Activated T-helper 17 cell treated with anti-CD3 and anti-CD28 coated beads, Interleukin-2, amount 50 U/mL, for 72 hours (primary cell): Measurements from ENCODE around the gene ARHGEF2. TPM values are rescaled to one million over a fixed set of nuclear protein-coding genes. Genes with fewer than 3 reads are reported as not detected.

Source experiments
- ATAC-seq: fragments of 150-1000 bp; cut with Tn5 transposase; replicated peaks from 2 replicates; pipeline ENCODE4 v1.10.0; 2021; ENCODE audit warnings: mild to moderate bottlenecking, moderate library complexity
- H3K27ac Mint-ChIP-seq: one replicate; pipeline ENCODE4 v1.8.0; 2022; ENCODE audit warnings: mixed read lengths
- H3K27me3 Mint-ChIP-seq: one replicate; pipeline ENCODE4 v1.8.0; 2022; ENCODE audit warnings: mixed read lengths
- H3K36me3 Mint-ChIP-seq: one replicate; pipeline ENCODE4 v1.8.0; 2022; ENCODE audit warnings: low read depth, mild to moderate bottlenecking, mixed read lengths
- H3K4me1 Mint-ChIP-seq: one replicate; pipeline ENCODE4 v1.8.0; 2022; ENCODE audit warnings: mixed read lengths
- H3K4me3 Mint-ChIP-seq: one replicate; pipeline ENCODE4 v1.8.0; 2022; ENCODE audit warnings: mild to moderate bottlenecking, mixed read lengths
- H3K9me3 Mint-ChIP-seq: one replicate; pipeline ENCODE4 v1.8.0; 2022; ENCODE audit warnings: mixed read lengths
- total RNA-seq, 2 donors: library from RNA; stranded (reverse); gene quantifications; one replicate each; pipeline ENCODE4 v1.2.3, GENCODE V29; 2022

ARHGEF2 gene
- total RNA-seq, 2 donors from 2014 or later = 108 to 205 TPM

DNA sequence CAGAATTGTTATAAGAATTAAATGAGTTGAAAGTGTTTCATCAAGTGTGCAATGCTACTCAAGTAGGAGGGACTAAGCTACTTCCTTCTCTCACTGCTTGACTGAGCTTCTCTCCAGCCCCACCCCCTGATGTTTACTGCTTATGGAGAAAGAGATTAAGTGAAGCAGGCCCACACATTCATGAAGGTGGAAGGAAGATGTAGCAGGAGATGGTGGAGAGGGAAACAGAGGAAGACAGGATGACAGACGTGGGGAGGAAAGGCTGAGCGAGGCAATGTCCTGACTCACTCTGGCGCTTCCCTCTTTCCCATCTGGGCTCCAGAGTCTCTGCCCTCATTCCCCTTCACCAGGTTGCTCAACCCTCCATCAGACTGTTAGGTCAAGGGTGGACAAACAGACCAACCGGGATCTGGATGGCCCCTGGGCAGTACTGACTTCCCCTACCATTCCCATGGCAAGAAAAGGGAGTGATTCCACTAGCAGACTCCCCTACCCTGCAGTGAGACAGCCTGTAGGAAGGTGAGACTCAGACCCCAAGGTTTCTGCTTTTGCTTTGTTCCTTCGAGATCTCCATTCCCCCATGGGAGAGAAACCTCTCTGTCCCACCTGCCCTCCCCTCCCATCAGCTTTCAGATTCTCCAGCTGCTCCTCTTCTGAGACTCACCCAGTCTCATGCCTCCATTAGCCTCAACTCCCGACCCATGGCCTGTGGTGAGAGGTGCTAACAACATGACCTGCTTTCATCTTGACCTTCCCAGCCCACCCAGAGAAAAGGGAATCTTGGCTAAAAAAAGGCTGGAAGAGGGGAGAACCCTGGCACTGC lies 3.1 kb upstream of the ARHGEF2 start:
- ATAC-seq = no peak
- peaks cover 31% of the 10 kb centered on the region for H3K4me1 Mint-ChIP-seq
- peak overlapping the region; percentile 99 for H3K27ac Mint-ChIP-seq

DNA sequence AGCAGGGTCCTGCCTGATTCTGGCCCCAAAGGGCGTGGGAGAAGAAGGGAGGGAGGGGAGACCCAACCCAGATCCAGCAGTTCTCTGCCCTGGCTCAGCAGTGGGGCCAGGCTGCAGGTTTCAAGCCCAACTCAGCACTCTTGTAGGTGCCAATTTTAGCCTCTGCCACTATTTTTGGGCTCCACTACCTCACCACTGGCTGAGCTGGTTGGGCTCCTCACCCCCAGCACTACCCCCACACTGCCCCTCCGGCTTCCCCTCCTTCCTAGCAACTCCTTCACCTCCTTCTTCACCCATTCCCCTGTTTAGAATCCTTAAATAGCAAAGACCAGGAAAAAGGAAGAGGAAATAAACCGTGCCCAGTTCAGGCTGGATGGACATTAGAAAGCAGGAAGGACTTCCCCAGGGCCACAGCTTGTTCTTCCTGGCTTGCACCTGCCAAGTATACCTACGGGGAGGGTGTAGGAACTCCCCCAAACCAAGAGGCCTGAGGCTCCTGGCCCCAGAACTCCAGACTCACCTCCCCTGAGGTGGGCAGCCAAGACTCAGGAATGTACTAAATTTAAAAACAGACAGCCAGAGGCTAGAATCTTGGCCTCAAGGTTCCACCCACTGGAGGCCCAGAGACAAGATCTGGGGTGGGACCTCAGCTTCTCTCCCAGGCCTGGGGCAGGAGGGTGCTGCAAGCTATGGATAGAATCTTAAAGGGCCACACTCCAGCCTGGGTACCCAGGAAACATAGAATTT lies 1.4 kb upstream of the ARHGEF2 start:
- Mint-ChIP-seq H3K27ac (peak overlapping the region; percentile 99), H3K4me3 (peak overlapping the region; percentile 100), H3K36me3 (peaks cover 57% of the 10 kb centered on the region), H3K9me3 (no peaks in the 10 kb centered on the region), H3K27me3 (no peaks in the 10 kb centered on the region), H3K4me1 (peaks cover 44% of the 10 kb centered on the region)
- ATAC-seq = peak; percentile 3

More for the DNA sequence above, 3.1 kb upstream of the ARHGEF2 start:
- H3K4me3 Mint-ChIP-seq = peak overlapping the region; percentile 100
- H3K9me3 Mint-ChIP-seq = no peaks in the 10 kb centered on the region
- no peaks in the 10 kb centered on the region for H3K27me3 Mint-ChIP-seq
- H3K36me3 Mint-ChIP-seq = peaks cover 40% of the 10 kb centered on the region

DNA sequence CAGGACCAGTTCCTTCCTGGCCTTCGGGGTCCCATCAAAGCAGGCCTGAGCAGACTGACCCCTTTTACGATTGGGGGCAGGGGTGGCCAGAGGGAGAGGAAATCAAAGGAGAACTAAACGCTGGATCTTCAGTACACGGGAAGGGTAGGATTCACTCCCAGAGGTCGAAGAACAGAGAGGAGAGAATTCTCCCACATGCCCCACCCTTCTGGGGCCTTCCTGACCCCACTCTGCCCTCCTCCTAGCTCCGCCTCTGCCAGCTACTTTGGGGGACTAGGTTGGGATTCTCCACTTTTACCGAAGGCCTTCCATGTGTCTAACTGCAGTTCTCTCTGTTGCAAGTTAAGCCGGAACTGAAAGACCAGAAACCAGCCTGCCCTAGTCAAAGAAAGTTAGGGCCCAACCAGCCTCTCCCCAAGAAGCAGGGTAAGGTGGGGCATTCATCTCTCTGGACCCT lies 654 bp upstream of the ARHGEF2 start:
- H3K36me3 Mint-ChIP-seq = peaks cover 64% of the 10 kb centered on the region
- H3K9me3 Mint-ChIP-seq = no peaks in the 10 kb centered on the region
- peak; percentile 11 for ATAC-seq
- H3K4me3 Mint-ChIP-seq = peak overlapping the region; percentile 100
- no peaks in the 10 kb centered on the region for H3K27me3 Mint-ChIP-seq
- H3K27ac Mint-ChIP-seq = peak overlapping the region; percentile 99
- H3K4me1 Mint-ChIP-seq = peaks cover 50% of the 10 kb centered on the region

DNA sequence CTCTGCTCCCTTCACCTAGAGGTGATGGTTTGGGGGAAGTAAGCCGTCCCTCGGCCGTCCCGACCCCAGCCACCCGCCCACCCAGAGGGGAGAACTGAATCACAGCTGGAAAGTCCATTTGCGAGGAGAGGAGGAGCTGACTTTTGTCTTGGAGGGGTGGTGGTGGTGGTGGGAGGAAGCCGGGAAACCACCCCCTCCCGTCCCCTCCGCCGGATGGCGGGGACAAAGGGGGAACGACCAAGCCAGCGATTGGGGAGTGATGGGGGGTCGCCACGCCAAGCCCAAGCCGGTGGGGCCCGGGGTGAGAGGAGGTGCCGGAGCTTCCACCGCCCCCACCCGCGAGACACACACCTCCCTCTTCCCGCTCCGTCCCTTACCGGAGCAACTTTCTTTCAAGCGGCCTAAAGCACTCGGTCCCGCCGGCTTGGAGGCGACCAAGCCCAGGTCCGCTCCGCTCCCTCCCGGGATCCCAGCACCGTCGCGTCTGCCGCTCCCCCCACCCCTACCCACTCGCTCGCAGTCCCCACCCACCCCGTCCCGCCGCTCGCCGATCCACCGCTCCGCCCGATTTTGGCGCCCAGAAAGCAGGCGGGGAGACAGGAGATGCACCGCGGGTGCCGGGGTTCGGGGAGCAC lies 540 bp downstream of the ARHGEF2 start:
- peaks cover 76% of the 10 kb centered on the region for H3K36me3 Mint-ChIP-seq
- peak overlapping the region; percentile 100 for H3K4me3 Mint-ChIP-seq
- peak; percentile 51 for ATAC-seq

DNA sequence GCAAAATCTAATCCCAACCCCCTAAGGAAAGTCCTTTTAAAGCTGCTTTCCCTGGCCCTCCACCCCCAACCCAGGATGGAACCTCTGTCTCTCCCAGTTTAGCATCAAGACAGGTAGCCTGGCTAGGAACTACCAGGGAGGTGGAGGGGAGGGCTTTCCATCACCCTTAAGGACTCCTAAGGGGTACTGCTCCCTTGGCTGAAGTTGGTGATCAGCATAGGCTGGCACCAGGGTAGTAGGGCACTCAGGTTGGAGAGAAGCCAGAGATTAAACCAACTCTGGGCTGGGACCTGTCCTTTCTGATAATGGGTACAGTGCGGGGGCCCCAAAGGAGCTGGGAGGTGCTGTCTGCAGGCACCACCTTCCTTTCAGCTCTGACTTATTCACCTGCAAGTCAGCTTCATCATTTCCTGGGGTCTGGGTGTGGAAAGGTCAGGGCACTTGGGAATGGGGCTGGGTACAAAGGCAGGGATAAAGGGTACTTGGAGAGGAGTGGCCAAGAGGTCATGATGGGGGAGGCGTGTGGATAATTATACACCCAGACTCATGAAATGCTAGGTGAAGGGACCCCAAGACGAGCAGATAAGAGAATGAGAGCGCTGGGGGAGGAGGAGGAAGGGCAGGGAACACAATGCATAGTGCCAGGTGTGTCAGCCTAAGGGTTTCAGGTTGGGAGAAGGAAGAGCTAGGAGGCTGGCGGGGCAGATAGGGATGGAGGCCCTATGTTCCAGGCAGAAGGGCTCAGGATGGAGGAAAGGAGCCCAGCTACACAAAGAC lies 1.2 kb downstream of the ARHGEF2 start:
- Mint-ChIP-seq H3K9me3 (no peaks in the 10 kb centered on the region), H3K36me3 (peaks cover 83% of the 10 kb centered on the region), H3K4me3 (peak overlapping the region; percentile 100), H3K27ac (peak overlapping the region; percentile 99), H3K4me1 (peaks cover 60% of the 10 kb centered on the region), H3K27me3 (no peaks in the 10 kb centered on the region)
- ATAC-seq = peak; percentile 35

More for the DNA sequence above, 540 bp downstream of the ARHGEF2 start:
- H3K27me3 Mint-ChIP-seq = no peaks in the 10 kb centered on the region
- no peaks in the 10 kb centered on the region for H3K9me3 Mint-ChIP-seq
- H3K27ac Mint-ChIP-seq = peak overlapping the region; percentile 99
- peaks cover 57% of the 10 kb centered on the region for H3K4me1 Mint-ChIP-seq

DNA sequence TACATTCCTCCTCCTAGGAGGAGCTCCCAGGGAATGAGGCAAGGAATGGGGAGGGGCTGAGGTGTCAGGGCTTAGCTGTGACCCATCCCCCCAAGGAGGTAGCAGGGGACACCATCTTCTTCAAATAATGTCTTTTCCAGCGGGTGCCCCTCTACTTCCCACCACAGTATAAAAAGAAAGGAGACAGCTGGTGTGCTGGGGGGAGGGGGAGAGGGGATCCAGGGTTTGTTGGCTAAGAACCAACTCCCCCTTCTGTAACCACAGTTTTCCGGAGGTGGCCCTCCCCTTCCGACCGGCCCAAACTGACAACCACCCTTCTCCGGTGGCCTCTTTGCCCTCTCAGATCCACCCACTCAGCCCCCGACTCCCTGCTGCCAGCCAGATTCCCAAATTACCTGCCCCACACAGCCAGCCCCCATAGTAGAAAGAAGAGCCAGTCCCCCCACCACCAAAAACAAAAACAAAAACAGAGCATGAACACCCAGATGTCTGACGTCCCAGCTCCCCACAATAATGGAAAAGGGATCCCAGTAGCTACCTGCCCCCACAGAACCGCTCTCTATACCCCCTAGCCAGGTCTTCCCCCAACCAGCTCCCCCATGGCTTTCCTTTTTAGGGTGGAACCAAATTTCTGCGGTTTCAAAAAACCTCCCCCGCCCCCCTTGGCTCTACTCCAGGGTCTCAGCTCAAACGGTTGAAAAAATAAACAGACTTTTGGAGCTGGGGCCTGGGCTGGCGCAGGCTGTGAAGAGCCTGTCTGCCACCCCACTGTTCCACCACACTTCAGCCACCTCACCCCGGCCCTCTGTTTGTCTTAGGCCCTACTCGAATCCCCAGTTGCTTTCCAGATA lies 2.1 kb downstream of the ARHGEF2 start:
- peak; percentile 13 for ATAC-seq
- peak overlapping the region; percentile 99 for H3K27ac Mint-ChIP-seq
- peaks cover 55% of the 10 kb centered on the region for H3K4me1 Mint-ChIP-seq
- no peaks in the 10 kb centered on the region for H3K9me3 Mint-ChIP-seq
- no peaks in the 10 kb centered on the region for H3K27me3 Mint-ChIP-seq
- peak overlapping the region; percentile 100 for H3K4me3 Mint-ChIP-seq
- peaks cover 91% of the 10 kb centered on the region for H3K36me3 Mint-ChIP-seq

DNA sequence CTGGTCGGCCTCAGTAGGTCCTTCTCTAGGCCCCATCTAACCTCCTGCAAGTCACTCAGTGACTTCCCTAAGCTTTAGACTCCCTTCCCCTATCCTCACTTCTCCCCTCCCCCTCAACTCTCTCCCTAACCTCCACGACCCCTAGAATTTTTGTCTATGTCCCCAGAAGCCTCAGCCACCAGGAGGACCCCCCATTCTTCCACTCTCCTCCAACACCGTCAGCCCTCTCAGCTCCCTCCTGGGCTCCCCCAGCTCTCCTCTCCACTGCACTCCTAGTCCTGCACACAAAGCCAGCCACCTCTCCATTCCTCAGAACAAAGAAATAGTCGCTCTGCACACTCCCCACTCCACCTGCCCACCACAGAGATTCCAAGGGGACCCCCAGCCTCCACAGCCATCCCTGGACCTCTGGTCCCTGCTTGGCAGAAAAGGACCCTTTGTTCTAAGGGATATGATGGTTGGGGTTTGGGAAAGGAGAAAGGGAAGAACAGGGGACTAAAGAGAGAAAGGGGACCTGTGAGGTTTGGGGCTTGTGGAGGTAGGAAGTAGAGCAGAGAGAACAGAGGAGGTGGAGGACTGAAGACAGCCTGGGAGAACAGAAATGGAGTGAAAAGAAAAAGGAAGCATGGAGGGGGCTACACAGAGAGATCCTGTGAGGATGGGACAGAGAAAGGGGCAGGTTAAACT lies 2.8 kb downstream of the ARHGEF2 start:
- Mint-ChIP-seq H3K27ac (peak overlapping the region; percentile 99), H3K36me3 (peaks cover 91% of the 10 kb centered on the region), H3K4me1 (peaks cover 55% of the 10 kb centered on the region)

DNA sequence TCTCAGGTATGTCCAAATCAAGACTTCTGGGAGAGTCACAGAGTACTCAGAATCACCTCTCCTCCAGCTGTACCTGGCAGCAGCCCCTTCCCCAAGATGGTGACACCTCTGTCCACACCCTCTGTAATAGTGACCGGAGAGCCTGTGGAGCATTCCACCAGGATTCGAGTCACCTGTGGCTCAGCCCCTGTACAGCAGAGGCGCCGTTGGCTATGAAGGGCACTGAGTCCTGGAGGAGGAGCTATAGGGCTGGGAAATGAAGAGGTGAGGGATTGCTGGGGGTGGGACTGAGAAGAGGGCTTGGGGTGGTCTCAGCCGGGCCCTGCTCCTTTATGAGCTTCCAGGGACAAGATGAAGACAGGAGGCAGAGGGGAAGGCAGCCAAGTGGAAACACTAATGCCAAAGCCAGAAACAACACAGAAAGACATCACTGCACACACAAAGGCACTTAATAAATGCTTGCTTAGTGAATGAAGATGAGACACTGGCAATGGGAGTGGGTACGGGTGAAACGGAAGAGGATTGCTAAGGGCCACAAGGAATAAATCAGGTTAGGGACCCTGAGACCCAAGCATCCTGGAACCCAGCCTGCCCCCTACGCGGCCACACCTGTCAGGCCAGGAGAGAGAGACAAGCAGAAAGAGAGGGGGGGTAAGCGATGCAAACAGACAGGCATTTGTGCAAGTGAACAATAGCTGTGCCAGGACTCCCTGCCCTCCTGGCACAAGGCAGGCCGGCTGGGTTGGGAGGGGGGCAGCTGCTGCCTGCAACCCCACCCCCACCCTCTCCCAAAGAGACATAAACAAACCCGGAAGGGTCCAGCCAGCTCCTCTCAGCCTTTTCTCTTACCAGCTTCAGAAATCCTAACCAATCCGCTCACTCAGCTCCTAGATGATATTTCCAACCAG lies 3.9 kb downstream of the ARHGEF2 start:
- no peaks in the 10 kb centered on the region for H3K9me3 Mint-ChIP-seq
- peak overlapping the region; percentile 99 for H3K27ac Mint-ChIP-seq
- H3K27me3 Mint-ChIP-seq = no peaks in the 10 kb centered on the region
- H3K4me1 Mint-ChIP-seq = peaks cover 55% of the 10 kb centered on the region
- H3K4me3 Mint-ChIP-seq = peak overlapping the region; percentile 100
- no peak for ATAC-seq
- peaks cover 91% of the 10 kb centered on the region for H3K36me3 Mint-ChIP-seq

More for the DNA sequence above, 2.8 kb downstream of the ARHGEF2 start:
- ATAC-seq = no peak
- no peaks in the 10 kb centered on the region for H3K27me3 Mint-ChIP-seq
- H3K4me3 Mint-ChIP-seq = peak overlapping the region; percentile 100
- H3K9me3 Mint-ChIP-seq = no peaks in the 10 kb centered on the region

DNA sequence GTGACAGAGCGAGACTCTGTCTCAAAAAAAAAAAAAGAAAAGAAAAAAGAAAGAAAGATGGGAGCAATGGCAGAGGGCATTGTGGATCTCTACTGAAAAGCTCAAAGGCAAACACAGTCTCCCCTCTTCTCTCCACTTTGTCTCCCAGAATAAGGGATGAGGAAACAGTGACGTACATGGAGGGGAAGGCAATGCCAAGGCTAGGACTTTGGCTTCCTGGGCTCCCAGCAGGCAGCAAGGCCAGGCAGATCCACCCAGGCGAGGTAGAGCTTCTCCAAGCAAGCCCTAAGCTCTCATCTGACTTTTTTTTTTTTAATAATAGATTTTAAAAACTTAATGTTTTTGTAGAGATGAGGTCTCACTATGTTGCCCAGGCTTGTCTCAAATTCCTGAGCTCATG lies 4.6 kb downstream of the ARHGEF2 start:
- ATAC-seq = no peak
- Mint-ChIP-seq H3K36me3 (peaks cover 91% of the 10 kb centered on the region), H3K27me3 (no peaks in the 10 kb centered on the region), H3K9me3 (no peaks in the 10 kb centered on the region), H3K4me1 (peaks cover 62% of the 10 kb centered on the region), H3K4me3 (peak overlapping the region; percentile 100), H3K27ac (peak overlapping the region; percentile 87)

DNA sequence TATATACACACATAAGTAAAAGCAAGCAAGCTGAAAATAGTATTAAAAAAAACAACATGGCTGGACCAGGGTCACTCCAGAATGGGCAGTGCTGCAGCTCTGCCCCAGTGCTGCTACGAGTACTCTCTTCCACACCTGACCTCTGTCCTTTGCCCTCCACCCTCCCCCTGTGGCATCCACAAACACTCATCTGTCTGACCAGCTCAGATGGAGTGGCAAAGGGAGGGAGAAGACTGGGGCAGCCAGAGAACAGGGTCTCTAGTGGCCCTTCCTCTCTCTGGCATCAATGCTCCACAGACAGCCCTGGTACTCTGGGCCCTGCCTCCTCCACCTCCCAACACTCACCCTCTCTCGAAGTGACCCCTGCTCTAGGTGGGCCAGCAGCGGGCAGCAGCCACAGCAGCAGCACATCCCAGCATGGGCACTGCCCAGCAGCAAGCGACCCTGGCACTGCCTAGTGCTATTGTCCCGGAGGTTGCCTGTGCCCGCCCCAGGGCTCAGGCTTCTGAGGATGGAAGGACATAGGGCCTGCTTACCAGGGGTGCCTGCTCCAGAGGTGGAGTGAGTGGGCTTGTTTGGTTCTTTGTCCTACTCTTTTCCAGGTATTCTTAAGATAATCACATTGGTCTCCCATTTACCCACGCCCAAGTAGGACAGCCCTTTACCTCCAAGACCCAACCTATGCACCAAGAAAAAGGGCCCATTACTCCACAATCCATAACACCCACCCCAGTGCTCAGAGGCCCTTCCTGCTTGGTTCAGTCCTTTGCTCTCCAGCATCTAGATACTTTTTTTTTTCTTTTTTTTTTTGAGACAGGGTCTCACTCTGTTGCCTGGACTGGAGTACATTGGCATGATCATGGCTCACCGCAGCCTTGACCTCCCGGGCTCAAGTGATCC lies 6.2 kb downstream of the ARHGEF2 start:
- H3K36me3 Mint-ChIP-seq = peaks cover 100% of the 10 kb centered on the region
- no peaks in the 10 kb centered on the region for H3K27me3 Mint-ChIP-seq

DNA sequence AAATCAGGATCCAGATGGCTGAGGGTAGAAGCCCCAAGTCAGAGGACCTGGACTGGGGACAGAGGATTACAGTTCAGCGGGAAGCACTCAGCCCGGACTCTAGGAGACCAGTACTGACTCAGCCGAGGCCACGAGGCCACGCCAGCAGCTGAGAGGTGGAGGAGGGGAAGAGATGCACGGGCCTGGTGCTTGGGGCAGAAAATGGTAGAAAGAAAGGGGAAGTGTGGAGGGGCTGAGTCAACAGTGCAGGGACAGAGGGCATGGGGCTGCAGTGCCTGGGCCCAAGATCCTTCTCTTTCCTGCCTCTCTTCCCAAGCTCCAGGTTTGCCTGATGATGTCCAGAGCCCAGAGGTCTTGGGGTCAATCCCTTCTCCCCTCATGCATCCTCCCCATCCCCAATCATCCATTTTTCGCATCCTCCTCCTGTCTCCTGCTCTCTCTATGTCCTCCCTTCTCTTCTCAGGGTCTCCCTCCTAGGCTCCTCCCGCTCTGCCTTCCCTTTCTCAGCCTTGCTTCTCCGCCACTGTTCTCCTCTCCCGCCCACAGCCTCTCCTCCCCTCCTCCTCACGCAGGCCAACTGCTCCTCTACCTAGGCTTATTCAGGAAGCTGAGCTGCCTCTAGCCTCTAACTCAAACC lies 7.7 kb downstream of the ARHGEF2 start:
- peak; percentile 92 for ATAC-seq
- no peaks in the 10 kb centered on the region for H3K9me3 Mint-ChIP-seq
- peaks cover 100% of the 10 kb centered on the region for H3K36me3 Mint-ChIP-seq
- no peaks in the 10 kb centered on the region for H3K27me3 Mint-ChIP-seq
- H3K27ac Mint-ChIP-seq = peak overlapping the region; percentile 87
- peaks cover 60% of the 10 kb centered on the region for H3K4me1 Mint-ChIP-seq
- H3K4me3 Mint-ChIP-seq = peak overlapping the region; percentile 100

More for the DNA sequence above, 6.2 kb downstream of the ARHGEF2 start:
- no peak for ATAC-seq
- peak overlapping the region; percentile 100 for H3K4me3 Mint-ChIP-seq
- H3K4me1 Mint-ChIP-seq = peaks cover 64% of the 10 kb centered on the region
- peak overlapping the region; percentile 87 for H3K27ac Mint-ChIP-seq
- H3K9me3 Mint-ChIP-seq = no peaks in the 10 kb centered on the region
